Fibroblast of skin of right biceps (primary cell): ENCODE measurements around the gene GNAT3.

Experiments
- DNase-seq: peaks from one replicate; pipeline ENCODE4 v3.0.0-alpha.2; 2013

The GNAT3 gene

DNA sequence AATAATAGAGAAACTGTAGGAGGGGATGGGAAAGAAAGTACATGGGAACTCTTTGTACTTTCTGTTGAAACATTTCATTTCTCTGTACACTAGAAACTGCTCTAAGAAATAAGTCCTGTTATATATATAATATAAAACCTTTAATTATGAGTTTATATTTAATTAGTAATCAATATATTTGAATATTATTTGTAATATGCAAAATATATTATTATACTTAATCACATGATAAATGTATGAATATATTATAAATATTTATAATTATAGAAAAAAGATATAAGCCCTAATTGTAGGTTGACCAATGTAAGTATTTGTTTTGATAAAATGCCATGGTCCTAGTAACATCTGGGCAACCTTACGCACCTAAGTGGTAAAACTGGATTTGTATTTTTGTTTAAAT, 51.0 kb downstream of the GNAT3 start:
- no peak for DNase-seq

DNA sequence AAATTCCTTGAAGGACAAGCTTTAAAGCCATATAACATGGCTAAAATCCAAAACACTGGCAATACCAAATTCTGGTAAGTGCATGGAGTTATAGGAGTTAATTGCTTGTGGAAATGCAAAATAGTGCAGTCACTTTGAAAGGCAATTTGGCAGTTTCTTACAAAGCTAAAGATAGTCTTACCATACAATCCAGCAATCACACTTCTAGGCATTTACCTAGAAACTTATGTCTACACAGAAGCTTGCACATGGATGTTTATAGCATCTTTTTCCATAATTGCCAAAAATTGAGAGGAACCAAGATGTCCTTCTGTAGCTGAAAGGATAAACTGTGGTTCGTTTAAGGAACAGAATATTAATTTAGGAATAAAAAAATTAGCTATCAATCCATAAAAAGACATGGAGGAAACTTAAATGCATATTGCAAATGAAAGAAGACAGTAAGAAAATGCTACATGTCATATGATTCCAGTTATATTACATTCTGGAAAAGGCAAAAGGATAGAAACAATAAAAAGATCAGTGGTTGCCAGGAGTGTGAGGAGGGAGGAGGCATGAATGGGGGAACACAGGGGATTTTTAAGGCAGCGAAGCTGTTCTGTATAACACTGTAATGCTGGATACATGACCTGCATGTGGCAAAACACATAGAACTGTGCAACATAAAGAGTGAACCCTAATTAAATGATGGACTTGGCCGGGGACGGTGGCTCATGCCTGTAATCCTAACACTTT, 51.9 kb downstream of the GNAT3 start:
- DNase-seq = no peak

DNA sequence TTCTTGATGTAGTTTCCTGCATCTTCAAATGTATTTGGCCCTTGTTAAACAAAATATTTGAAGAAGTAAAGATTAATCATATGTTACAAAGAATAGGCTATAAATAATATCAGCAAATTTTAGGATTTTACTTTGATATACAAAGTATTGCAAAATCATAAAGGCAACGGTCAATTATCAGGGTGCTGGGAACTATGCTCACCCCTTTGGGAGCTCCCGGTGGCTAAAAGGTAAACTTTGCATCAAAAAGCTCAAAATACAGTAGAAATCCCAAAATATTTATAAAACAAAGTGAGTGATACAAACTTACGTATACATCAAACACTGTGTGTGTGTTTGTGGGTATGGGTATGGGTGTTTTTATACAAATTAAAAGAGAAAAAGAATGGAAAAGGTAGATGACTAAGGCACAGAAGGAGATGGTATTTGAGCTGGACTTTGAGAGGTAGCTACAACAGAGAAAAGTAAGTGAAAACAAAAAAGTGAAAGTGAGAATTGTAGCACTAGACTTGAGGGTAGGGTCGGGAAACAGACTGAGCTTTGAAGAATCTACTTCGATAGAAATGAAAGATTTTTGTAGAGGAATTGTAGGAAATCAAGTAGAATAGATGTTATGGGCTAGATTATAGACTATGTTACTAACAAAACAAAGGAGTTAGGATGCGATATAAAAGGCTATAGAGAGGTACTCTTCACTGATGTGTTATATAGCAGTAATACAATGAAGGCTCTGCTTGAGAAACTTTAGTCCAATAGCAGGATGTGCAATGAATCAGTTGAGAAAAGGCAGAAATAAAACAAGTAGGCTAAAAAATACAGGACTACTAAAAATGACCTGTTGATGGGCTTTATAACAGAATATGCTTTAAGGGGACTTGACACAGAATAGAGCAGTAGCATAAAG, 52.8 kb downstream of the GNAT3 start:
- DNase-seq = no peak

DNA sequence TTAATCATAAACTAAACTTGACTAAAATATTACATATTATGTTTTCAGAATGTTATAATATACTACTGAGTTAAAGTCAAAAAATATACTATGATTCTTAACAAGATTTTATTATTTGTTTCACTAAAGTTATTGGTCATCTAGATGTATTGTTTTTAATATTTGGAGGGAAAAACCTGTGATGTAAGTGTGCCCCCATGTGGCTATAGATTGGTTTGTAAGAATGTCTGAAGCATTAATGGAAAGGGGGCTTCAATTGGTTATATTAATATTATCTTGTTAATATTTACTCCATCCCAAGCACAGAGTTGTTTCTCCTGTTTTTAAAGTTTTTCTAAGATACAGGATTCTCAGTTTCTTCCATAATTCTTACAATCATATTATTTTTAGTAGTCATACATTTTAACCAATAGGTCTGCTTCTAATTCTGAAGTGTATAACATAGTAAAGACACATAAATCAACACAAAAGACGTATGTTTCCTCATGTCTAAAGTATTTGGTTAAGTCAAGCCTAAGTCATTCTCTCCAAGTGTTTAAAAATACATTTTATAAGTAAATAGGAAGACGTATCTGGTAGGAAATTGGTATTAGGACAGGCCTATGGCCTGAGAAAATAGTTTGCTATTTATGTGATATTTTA, 58.0 kb downstream of the GNAT3 start:
- peak; percentile 31 for DNase-seq

DNA sequence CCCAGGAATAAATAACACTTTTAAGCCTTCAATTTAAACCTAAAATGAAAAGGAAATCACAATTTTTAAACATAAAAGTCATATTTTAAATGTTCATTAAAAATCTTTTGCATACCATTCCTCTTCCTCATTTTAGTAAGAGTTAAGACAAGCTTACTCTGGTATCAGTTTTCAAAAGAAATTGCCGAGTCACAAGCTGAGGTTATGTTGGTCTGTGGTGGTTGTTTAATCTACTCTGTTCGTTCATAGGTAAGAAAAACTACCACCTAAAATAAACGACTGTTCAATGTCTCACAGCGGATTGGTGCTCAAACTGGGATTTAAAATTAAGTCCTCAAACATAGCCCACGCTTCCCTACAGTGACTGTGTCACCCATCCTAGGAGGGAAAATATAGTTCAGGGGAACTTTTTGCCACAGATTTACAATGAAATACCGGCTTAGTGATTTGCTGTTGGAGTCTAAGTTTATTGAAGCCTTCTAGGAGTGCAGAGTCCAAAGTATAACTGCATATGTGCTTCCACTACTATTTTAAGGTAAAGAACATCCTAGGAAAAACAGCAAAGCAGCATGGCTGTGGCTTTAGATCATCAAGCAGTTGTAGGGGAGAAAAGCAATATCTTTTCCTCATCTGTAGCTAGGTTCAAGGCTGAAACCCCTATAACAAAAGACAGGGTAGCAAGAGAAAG, 61.1 kb downstream of the GNAT3 start:
- peak; percentile 62 for DNase-seq

DNA sequence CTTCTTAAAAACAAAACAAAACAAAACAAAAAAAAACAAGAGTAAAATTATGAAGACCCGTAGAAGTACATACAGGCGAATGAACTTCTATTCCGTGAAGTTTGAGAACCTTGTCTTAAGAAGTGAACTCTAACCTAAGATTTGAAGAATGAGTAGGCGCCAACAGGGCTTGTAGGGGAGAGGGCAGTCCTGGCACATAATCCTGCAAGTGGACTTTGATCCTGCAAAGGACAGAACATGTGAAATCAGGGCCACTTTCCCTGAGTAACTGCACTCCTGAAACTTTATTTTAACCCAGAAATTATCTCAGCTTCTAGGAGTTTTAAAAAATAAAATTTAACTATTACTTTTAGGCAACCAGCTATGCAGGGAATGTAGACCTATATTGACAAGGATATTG, 62.0 kb downstream of the GNAT3 start:
- DNase-seq = no peak

GRCh38 chr7:80445351-80445750, 66.5 kb downstream of the GNAT3 start:
- DNase-seq = no peak

DNA sequence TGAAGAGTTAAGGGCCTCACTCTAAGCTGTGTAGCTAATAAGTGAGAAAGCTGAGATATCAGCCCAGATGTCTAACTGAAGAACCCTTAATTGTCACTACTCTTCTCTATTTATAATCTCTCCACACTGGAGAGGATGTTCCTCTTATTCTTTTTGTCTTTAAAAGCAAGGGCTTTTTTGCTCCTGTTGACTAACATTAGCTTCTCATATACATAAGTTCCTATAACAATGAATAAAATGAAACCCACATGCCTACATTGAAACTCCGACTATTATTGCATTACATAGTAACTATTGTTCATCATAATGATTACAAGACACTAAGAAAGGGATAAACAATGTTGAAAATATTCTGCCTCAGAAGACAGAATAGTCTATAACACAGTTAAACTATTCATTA, 67.1 kb downstream of the GNAT3 start:
- no peak for DNase-seq

GRCh38 chr7:80443325-80443724, 68.5 kb downstream of the GNAT3 start:
- DNase-seq = peak; percentile 24

GRCh38 chr7:80440883-80441282, 71.0 kb downstream of the GNAT3 start:
- DNase-seq = peak; percentile 38

- DNase-seq = peak; percentile 80
These were observed 71.7 kb downstream of the GNAT3 start for GRCh38 chr7:80439894-80440821.

DNA sequence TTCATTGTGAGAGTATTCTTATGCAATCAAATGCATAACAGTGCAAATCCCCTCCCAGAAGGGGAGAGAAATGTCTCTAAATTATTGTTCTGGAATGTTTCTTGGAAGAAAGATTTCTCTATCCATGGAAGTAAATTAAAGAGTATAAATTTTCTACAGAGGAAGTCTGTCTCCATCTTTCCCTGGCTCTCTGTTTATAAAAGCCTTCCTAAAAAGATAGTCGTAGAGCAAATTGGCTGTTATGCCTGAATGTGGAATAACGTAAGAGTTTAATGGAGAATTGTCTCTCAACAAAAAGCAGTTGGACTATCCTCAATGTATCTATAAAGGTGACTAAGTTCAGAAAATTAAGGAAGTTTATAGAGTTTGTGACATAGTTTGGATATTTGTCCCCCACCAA, 76.3 kb downstream of the GNAT3 start:
- no peak for DNase-seq

DNA sequence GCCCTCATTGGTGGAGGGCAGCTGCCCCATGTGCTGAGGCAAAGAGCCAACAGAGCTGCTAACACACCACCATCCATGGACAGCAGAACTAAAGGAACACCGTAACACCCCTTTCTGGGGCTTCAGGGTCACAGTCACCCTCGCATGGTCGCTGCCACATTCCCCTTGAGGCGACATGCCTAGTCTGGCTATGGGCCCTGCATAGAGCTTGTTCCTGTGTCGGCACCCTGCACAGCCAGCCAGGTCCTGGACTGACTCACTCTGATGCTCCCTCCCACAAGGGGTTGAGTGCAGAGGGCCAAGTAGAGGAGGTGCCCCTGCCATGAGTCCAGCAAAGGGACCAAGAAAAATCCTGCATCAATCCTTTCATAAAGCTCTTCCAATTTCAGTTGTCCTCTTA, 77.8 kb downstream of the GNAT3 start:
- DNase-seq = no peak

DNA sequence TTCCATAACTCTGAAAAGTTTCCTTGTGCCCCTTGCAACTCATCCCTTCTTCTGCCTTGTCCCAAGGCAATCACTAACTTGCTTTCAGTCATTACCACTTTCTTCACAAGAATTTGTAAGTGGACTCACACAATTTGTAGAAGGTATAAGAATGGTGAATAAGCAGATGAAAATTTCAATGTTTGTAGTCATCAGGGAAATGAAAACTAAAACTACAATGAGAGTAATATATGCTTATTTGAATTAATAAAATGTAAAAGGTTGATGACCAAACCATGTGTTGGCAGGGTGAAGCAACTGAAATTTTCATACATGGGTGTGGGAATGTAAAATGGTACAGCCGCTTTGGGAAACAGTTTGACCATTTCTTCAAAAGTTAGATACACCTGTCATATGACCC, 79.7 kb downstream of the GNAT3 start:
- no peak for DNase-seq

- no peak for DNase-seq
These were observed 82.7 kb downstream of the GNAT3 start for GRCh38 chr7:80429181-80429580.

- DNase-seq = peak; percentile 64
These were observed 83.5 kb downstream of the GNAT3 start for GRCh38 chr7:80428161-80429054.

- DNase-seq = no peak
These were observed 84.6 kb downstream of the GNAT3 start for GRCh38 chr7:80427218-80427617.

DNA sequence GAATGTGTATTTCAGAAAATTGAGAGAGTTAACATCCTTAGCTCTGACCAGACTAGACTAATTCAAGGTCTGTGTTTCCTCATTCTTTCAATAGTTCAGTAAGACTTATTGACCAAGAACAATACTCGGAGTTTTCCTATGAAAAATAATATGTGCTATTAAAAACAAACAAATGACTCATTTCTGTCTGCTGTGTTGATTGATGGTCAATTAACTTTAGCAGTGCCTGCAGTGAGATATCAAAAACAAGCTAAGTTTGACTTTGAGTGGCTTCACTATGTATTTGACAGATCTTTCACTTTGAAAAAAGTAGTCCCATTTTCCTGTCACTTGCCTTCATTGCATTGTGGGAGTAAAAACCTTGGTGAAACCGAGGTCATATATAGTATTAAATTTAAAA, 91.0 kb downstream of the GNAT3 start:
- DNase-seq = no peak

DNA sequence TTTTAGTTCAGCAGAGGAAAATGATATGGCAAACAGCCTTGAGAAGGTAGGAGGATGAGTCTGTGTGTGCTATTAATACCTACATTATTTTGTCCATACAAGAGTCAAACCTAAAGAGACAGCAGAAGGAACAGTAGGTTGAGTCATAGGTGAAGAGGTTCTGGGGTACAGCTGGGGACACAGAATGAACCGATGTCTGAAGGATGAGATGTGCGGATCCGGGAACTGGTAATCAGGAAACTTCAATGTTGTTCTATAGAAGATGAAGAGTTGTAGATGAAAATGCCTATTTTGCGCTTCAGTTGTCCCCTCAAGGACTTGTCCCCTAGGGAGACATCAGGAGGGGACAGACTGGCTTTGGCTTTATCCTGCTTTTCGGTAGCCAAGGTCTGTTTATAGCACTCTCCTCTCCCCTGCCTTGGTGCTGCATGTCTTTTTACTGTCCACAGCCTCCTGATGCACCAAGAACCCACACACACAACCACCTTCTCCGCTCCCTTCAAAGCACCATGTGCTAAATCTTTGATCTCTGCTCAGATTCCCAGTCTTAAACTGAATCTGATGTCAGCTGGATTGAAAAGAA, 94.6 kb downstream of the GNAT3 start:
- DNase-seq = no peak

- DNase-seq = peak; percentile 59
These were observed 96.3 kb downstream of the GNAT3 start for GRCh38 chr7:80415522-80415921.

- no peak for DNase-seq
These were observed 96.8 kb downstream of the GNAT3 start for GRCh38 chr7:80415114-80415513.
